ENCODE measurements around the gene HTR3A. TPM values are rescaled to one million over a fixed set of nuclear protein-coding genes. Genes with fewer than 3 reads are reported as not detected.
A peak's percentile ranks its signal among the peaks of the same experiment; 100 is the strongest.

Gene HTR3A
- total and polyA plus RNA-seq, 12 donors = 0.03 to 1.1 (median 0.14) TPM; not detected in 6

DNA sequence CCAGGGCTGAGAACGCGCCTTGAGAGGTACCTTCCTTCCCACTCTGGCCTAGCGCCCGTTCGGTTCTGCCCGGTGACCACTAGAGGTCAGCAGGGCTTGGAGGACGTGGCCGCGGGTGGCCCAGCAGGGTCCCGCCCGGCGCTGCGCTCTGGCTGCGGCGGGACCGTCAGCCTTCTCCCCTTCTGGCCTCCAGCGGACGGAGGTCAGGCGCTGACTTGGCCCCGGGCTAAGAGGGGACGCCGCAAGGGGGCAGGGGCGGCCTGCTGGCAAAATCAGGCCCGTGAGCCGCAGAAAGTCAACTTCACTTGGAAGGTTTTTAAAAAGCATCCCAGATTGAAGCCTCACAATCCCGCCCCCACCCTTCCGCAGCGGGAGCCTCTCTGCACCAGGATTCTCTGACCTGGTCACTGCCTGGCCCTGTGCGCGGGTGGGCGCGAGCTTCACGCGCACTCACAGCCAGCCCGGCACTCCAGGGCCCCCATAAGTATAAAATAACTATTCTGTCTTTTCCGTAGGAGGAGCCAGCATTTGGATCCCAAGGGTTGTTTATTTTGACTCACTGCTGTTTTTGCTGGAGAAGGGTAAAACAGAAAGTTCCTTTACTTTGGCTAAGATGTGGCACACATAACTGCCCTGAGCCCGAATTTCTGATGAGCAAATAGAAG lies 61.4 kb downstream of the HTR3A start:
- TF ChIP-seq, protein P1, sequence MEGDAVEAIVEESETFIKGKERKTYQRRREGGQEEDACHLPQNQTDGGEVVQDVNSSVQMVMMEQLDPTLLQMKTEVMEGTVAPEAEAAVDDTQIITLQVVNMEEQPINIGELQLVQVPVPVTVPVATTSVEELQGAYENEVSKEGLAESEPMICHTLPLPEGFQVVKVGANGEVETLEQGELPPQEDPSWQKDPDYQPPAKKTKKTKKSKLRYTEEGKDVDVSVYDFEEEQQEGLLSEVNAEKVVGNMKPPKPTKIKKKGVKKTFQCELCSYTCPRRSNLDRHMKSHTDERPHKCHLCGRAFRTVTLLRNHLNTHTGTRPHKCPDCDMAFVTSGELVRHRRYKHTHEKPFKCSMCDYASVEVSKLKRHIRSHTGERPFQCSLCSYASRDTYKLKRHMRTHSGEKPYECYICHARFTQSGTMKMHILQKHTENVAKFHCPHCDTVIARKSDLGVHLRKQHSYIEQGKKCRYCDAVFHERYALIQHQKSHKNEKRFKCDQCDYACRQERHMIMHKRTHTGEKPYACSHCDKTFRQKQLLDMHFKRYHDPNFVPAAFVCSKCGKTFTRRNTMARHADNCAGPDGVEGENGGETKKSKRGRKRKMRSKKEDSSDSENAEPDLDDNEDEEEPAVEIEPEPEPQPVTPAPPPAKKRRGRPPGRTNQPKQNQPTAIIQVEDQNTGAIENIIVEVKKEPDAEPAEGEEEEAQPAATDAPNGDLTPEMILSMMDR (IDR thresholded peaks at IDR 0.05) = peak; percentile 69 to 95 (median 86)
- TF ChIP-seq POLR2A (IDR thresholded peaks at IDR 0.05) = peak in 1 of 2 donors; percentile 27
- Histone ChIP-seq H3K27me3 (no peaks in the 10 kb centered on the region), H3K4me1 (replicated peaks in 1 of 2) (peaks cover 0 to 14% of the 10 kb centered on the region in 2 donors), H3K4me3 (peak overlapping the region in 2 of 4 donors; percentile 18 to 43), H3K36me3 (replicated peaks in 1 of 2) (no peaks in the 10 kb centered on the region), H3K9me3 (replicated peaks in 1 of 3) (no peaks in the 10 kb centered on the region), H3K27ac (peak overlapping the region in 4 of 5 donors; percentile 30 to 83 (median 71))
- WGBS, 4 donors = 2 to 7% (median 4%) methylated on average over 6 to 37 of the region's 37 CpGs
- intact Hi-C loops (cut with DNase I) = loop anchor here in 1 of 2 donors (5.0 to 10.0 kb wide), 2 partner anchors 141 to 226 kb away; no protein-coding TSS in a partner anchor
- DNase-seq = peak; percentile 85 to 93 (median 89)

DNA sequence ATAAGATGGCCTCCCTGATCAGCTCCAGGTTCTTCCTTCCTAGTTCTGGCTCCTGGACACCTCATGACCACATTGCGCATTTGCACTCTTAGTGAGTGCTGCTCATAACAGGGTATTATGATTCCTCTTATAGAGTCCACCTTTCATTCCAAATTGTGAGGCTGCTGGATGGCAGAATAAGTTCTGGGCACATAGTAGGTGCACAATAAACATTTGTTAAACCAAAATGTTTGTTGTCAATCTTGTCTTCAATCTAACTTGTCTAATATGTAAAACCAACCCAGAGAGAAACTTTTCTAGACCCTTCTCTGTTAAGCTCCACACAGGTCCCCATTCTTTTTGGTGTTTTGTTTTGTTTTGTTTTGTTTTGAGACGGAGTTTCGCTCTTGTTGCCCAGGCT lies 62.0 kb downstream of the HTR3A start:
- H3K4me3 ChIP-seq = no peak overlapping the region
- intact Hi-C loops (cut with DNase I) = loop anchor here in 1 of 2 donors (5.0 to 10.0 kb wide), 2 partner anchors 142 to 225 kb away; no protein-coding TSS in a partner anchor
- no peaks in the 10 kb centered on the region for H3K27me3 ChIP-seq
- H3K36me3 ChIP-seq (replicated peaks in 1 of 2) = no peaks in the 10 kb centered on the region
- WGBS, 4 donors = 89 to 96% (median 94%) methylated on average over 3 of the region's 3 CpGs
- no peak for DNase-seq
- peak overlapping the region in 2 of 5 donors; percentile 74 to 83 for H3K27ac ChIP-seq
- H3K9me3 ChIP-seq (replicated peaks in 1 of 3) = no peaks in the 10 kb centered on the region
- H3K4me1 ChIP-seq (replicated peaks in 1 of 2) = peaks cover 0 to 14% of the 10 kb centered on the region in 2 donors
- TF ChIP-seq POLR2A (IDR thresholded peaks at IDR 0.05) = no peak
- TF ChIP-seq, protein P1 (IDR thresholded peaks at IDR 0.05) = no peak

DNA sequence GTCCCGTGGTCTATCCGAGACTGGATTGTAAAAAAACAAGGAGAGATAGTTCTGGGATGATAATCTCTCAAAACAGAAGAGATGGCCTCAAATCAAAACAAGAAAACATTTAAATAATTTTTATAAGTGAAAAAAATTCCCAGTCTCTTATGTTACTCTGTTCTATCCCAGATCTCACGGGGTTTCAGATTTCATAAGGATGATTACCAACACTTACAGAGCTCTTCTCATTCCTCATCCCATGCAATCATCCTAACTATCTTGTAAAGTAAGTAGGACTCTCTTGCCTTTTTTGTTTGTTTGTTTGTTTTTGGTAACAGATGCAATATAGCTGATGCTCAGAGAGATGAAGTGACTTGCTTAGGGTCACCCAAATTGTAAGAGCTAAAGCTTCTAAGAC lies 64.6 kb downstream of the HTR3A start:
- Histone ChIP-seq H3K27ac (no peak overlapping the region), H3K27me3 (no peaks in the 10 kb centered on the region), H3K4me3 (no peak overlapping the region), H3K4me1 (replicated peaks in 1 of 2) (peaks cover 0 to 14% of the 10 kb centered on the region in 2 donors), H3K36me3 (replicated peaks in 1 of 2) (no peaks in the 10 kb centered on the region), H3K9me3 (replicated peaks in 1 of 3) (no peaks in the 10 kb centered on the region)
- intact Hi-C loops (cut with DNase I) = loop anchor here in 1 of 2 donors (5.0 to 10.0 kb wide), 2 partner anchors 145 to 223 kb away; no protein-coding TSS in a partner anchor
- TF ChIP-seq POLR2A (IDR thresholded peaks at IDR 0.05) = no peak
- 82 to 87% (median 85%) methylated on average over 3 of the region's 3 CpGs for WGBS, 4 donors
- no peak for DNase-seq

Other genes starting within 250 kb of the HTR3A start
- 10 to 100 TPM in 6 of 9 donors, 1 to 10 TPM in 3; 4.1 to 20.3 (median 11.5) TPM for gene ZW10, start 201.4 kb upstream of the HTR3A start, total RNA-seq
- gene ZW10, start 201.4 kb upstream of the HTR3A start, polyA plus RNA-seq = 10 to 100 TPM in 1 of 3 donors, 1 to 10 TPM in 2; 3.2 to 24.3 (median 3.4) TPM
- not detected for gene CLDN25, start 195.3 kb upstream of the HTR3A start, total RNA-seq
- gene CLDN25, start 195.3 kb upstream of the HTR3A start, polyA plus RNA-seq = not detected
- gene USP28, start 99.5 kb upstream of the HTR3A start, total RNA-seq = 10 to 100 TPM in 8 of 9 donors, 1 to 10 TPM in 1; 8.8 to 25.0 (median 19.6) TPM
- gene USP28, start 99.5 kb upstream of the HTR3A start, polyA plus RNA-seq = 10 to 100 TPM in 1 of 3 donors, 1 to 10 TPM in 2; 2.9 to 19.7 (median 3.5) TPM
- not detected for gene HTR3B, start 70.3 kb upstream of the HTR3A start, total RNA-seq
- gene HTR3B, start 70.3 kb upstream of the HTR3A start, polyA plus RNA-seq = not detected
- 100 to 1,000 TPM in 1 of 9 donors, 10 to 100 TPM in 7, 1 to 10 TPM in 1; 7.9 to 119 (median 68.3) TPM for gene ZBTB16, start 84.6 kb downstream of the HTR3A start, total RNA-seq
- 10 to 100 TPM; 16.0 to 36.0 (median 16.0) TPM for gene ZBTB16, start 84.6 kb downstream of the HTR3A start, polyA plus RNA-seq

Data from adrenal gland (tissue), 12 donors.